H1 (cell line): ENCODE measurements around the gene WDR37. TPM values are rescaled to one million over a fixed set of nuclear protein-coding genes. Genes with fewer than 3 reads are reported as not detected.
A peak's percentile ranks its signal among the peaks of the same experiment; 100 is the strongest.

Experiments used
- CTCF ChIA-PET: fragments of 300-600 bp; sonication (Branson Sonifier 250); formaldehyde crosslinking; loops from one replicate; lab custom pipeline; 2021; ENCODE audit not compliant: partially characterized antibody; lab: Charles Lee
- POLR2A ChIA-PET: fragments of 300-600 bp; sonication (Branson Sonifier 250); formaldehyde crosslinking; loops from one replicate; lab custom pipeline; 2021; ENCODE audit warnings: inconsistent platforms; ENCODE audit not compliant: partially characterized antibody; lab: Charles Lee
- DNase-seq, 2 experiments: peaks; one replicate each; pipeline versions ENCODE4 v3.0.0 to v3.0.0-alpha.2; 2010 to 2022; ENCODE audit warnings: low spot score in 2 of 2, low read depth in 1 of 2, mixed read lengths in 1 of 2
- FAIRE-seq: peaks from 2 replicates; lab custom pipeline; 2011; peaks lifted over from hg19 to GRCh38; lab: Jason Lieb, UNC
- H2AFZ ChIP-seq: 2 replicates; pipeline ENCODE4 v1.8.1; 2012; ENCODE audit warnings: low read length, inconsistent platforms
- H2AK5ac ChIP-seq: 2 replicates; pipeline ENCODE4 v1.6.1; 2013; ENCODE audit warnings: low read depth, low read length
- H2BK120ac ChIP-seq: replicated peaks from 2 replicates; pipeline ENCODE3; 2013; ENCODE audit warnings: low read depth, low read length, inconsistent platforms
- H2BK12ac ChIP-seq: 2 replicates; pipeline ENCODE4 v1.6.1; 2013; ENCODE audit warnings: low read depth, low read length
- H2BK15ac ChIP-seq: 2 replicates; pipeline ENCODE4 v1.6.1; 2013; ENCODE audit warnings: low read length
- H2BK20ac ChIP-seq: 2 replicates; pipeline ENCODE4 v1.6.1; 2013; ENCODE audit warnings: low read length
- H2BK5ac ChIP-seq: 2 replicates; pipeline ENCODE4 v1.6.1; 2013; ENCODE audit warnings: low read depth, low read length
- H3K14ac ChIP-seq: 2 replicates; pipeline ENCODE4 v1.6.1; 2013; ENCODE audit warnings: inconsistent platforms; ENCODE audit not compliant: insufficient read length
- H3K18ac ChIP-seq: 2 replicates; pipeline ENCODE4 v1.6.1; 2013; ENCODE audit warnings: low read length; ENCODE audit errors: extremely low read depth
- H3K23ac ChIP-seq: 2 replicates; pipeline ENCODE4 v1.6.1; 2013; ENCODE audit warnings: inconsistent platforms; ENCODE audit not compliant: insufficient read length
- H3K23me2 ChIP-seq: 2 replicates; pipeline ENCODE4 v1.6.1; 2013; ENCODE audit warnings: low read depth, low read length
- H3K27ac ChIP-seq: 2 replicates; pipeline ENCODE4 v1.6.1; 2011; ENCODE audit warnings: low read depth, low read length, inconsistent platforms
- H3K27me3 ChIP-seq, 4 experiments: replicated peaks in 1 of 4; 1 replicate in 1 of 4; 2 replicates in 3 of 4; pipeline versions ENCODE4 v1.6.1 to v1.8.1; 2011 to 2013; ENCODE audit warnings: low read length in 3 of 4, mild to moderate bottlenecking in 3 of 4, inconsistent platforms in 2 of 4, mixed read lengths in 2 of 4, moderate library complexity in 1 of 4; ENCODE audit not compliant: control insufficient read depth in 3 of 4, insufficient read depth in 3 of 4; ENCODE audit errors: extremely low read depth in 1 of 4
- H3K36me3 ChIP-seq, 4 experiments: 2 replicates each; pipeline versions ENCODE4 v1.6.1 to v1.8.1; 2011 to 2013; ENCODE audit warnings: mild to moderate bottlenecking in 4 of 4, low read length in 3 of 4, moderate library complexity in 2 of 4, control low read depth in 1 of 4, inconsistent platforms in 1 of 4; ENCODE audit not compliant: insufficient read depth in 4 of 4, control insufficient read depth in 2 of 4
- H3K4ac ChIP-seq: replicated peaks from 2 replicates; pipeline ENCODE3; 2013; ENCODE audit warnings: low read length, low read depth, mixed read lengths, inconsistent platforms; ENCODE audit not compliant: insufficient read length
- H3K4me1 ChIP-seq, 4 experiments: replicated peaks in 1 of 4; 1 replicate in 1 of 4; 2 replicates in 3 of 4; pipeline versions ENCODE4 v1.6.1 to v1.8.1; 2011 to 2013; ENCODE audit warnings: low read length in 3 of 4, inconsistent platforms in 2 of 4, mixed read lengths in 1 of 4; ENCODE audit not compliant: insufficient read depth in 4 of 4, control insufficient read depth in 3 of 4
- H3K4me2 ChIP-seq, 2 experiments: 2 replicates each; pipeline versions ENCODE4 v1.6.1 to v1.8.1; 2011 to 2013; ENCODE audit warnings: low read depth in 2 of 2, low read length in 2 of 2, control low read depth in 1 of 2, inconsistent platforms in 1 of 2, mild to moderate bottlenecking in 1 of 2; ENCODE audit not compliant: insufficient read depth in 1 of 2
- H3K4me3 ChIP-seq, 4 experiments: fragments of 200-600, 300-600 bp in 1 of 4; sonication (generic), shearing (Covaris generic), sonication (Bioruptor Twin) in 1 of 4; 2 replicates each; pipeline versions ENCODE4 v1.5.1 to v1.8.1; 2011 to 2016; ENCODE audit warnings: low read length in 4 of 4, low read depth in 3 of 4, control low read depth in 2 of 4, inconsistent platforms in 2 of 4, mild to moderate bottlenecking in 2 of 4, mixed read lengths in 1 of 4, moderate library complexity in 1 of 4; ENCODE audit not compliant: insufficient read depth in 2 of 4; ENCODE audit errors: extremely low read depth in 1 of 4
- H3K56ac ChIP-seq: replicated peaks from 2 replicates; pipeline ENCODE3; 2013; ENCODE audit warnings: low read depth, mild to moderate bottlenecking, mixed read lengths, low read length, inconsistent platforms; ENCODE audit not compliant: insufficient read length
- H3K79me1 ChIP-seq: 2 replicates; pipeline ENCODE4 v1.6.1; 2013; ENCODE audit warnings: low read depth, low read length, control low read depth
- H3K79me2 ChIP-seq, 2 experiments: 2 replicates each; pipeline versions ENCODE4 v1.6.1 to v1.8.1; 2012 to 2013; ENCODE audit warnings: low read length in 2 of 2, mild to moderate bottlenecking in 2 of 2, inconsistent platforms in 1 of 2; ENCODE audit not compliant: insufficient read depth in 2 of 2, control insufficient read depth in 1 of 2
- H3K9ac ChIP-seq, 4 experiments: replicated peaks in 1 of 4; 1 replicate in 1 of 4; 2 replicates in 3 of 4; pipeline versions ENCODE4 v1.6.1 to v1.8.1; 2011 to 2013; ENCODE audit warnings: low read depth in 3 of 4, low read length in 3 of 4, control low read depth in 2 of 4, mild to moderate bottlenecking in 2 of 4, moderate library complexity in 2 of 4, inconsistent platforms in 1 of 4; ENCODE audit errors: extremely low read depth in 1 of 4
- H3K9me3 ChIP-seq, 2 experiments: 2 replicates each; pipeline versions ENCODE4 v1.6.1 to v1.8.1; 2012 to 2013; ENCODE audit warnings: mild to moderate bottlenecking in 2 of 2, moderate library complexity in 2 of 2, control low read depth in 1 of 2, inconsistent platforms in 1 of 2, low read depth in 1 of 2, low read length in 1 of 2, mixed read lengths in 1 of 2; ENCODE audit not compliant: insufficient read depth in 2 of 2
- H4K20me1 ChIP-seq, 2 experiments: replicated peaks in 1 of 2; 2 replicates each; pipeline versions ENCODE3 to v1.8.1; 2011 to 2013; ENCODE audit warnings: inconsistent platforms in 2 of 2, low read length in 2 of 2, mild to moderate bottlenecking in 1 of 2; ENCODE audit not compliant: insufficient read depth in 2 of 2, control insufficient read depth in 1 of 2
- H4K5ac ChIP-seq: 2 replicates; pipeline ENCODE4 v1.6.1; 2013; ENCODE audit warnings: low read length, low read depth, mixed read lengths, inconsistent platforms; ENCODE audit not compliant: insufficient read length
- H4K8ac ChIP-seq: 2 replicates; pipeline ENCODE4 v1.8.0; 2013; ENCODE audit warnings: mild to moderate bottlenecking, moderate library complexity, low read length, inconsistent platforms; ENCODE audit not compliant: insufficient read depth; ENCODE audit errors: extremely low read depth
- H4K91ac ChIP-seq: replicated peaks from 2 replicates; pipeline ENCODE3; 2013; ENCODE audit warnings: low read length, mixed read lengths, inconsistent platforms; ENCODE audit not compliant: insufficient read length
- ASH2L ChIP-seq: fragments of 200-600, 300-600 bp; sonication (generic); IDR thresholded peaks from one replicate; pipeline ENCODE4 v1.7.1; 2017; ENCODE audit warnings: low read length
- CHD1 ChIP-seq: IDR thresholded peaks from 2 replicates; pipeline ENCODE4 v1.6.1; 2012; ENCODE audit warnings: low read depth, low read length, improper control_type of control experiment
- CREB1 ChIP-seq: IDR thresholded peaks from 2 replicates; pipeline ENCODE4 v1.6.1; 2012; ENCODE audit warnings: inconsistent platforms
- CTBP2 ChIP-seq: IDR thresholded peaks from 2 replicates; pipeline ENCODE4 v1.7.0; 2011; ENCODE audit warnings: borderline replicate concordance, mild to moderate bottlenecking, moderate library complexity, mixed read lengths, low read length; ENCODE audit not compliant: insufficient read depth, insufficient read length
- CTCF ChIP-seq, 3 experiments: IDR thresholded peaks; 1 replicate in 2 of 3; 2 replicates in 1 of 3; pipeline versions ENCODE4 v1.5.1 to v1.6.1; 2011; ENCODE audit warnings: low read length in 3 of 3, mild to moderate bottlenecking in 3 of 3, inconsistent platforms in 2 of 3, low read depth in 1 of 3, moderate library complexity in 1 of 3; ENCODE audit not compliant: insufficient read depth in 1 of 3; ENCODE audit errors: control extremely low read depth in 1 of 3
- GABPA ChIP-seq: IDR thresholded peaks from 2 replicates; pipeline ENCODE4 v1.6.1; 2011; ENCODE audit warnings: mild to moderate bottlenecking, low read length, moderate library complexity, borderline replicate concordance; ENCODE audit not compliant: insufficient read depth
- GTF2F1 ChIP-seq: IDR thresholded peaks from 2 replicates; pipeline ENCODE4 v1.6.1; 2012; ENCODE audit warnings: low read depth, low read length, improper control_type of control experiment, borderline replicate concordance
- JUN ChIP-seq: IDR thresholded peaks from 2 replicates; pipeline ENCODE4 v1.6.1; 2011; ENCODE audit warnings: low read depth, mild to moderate bottlenecking, improper control_type of control experiment, low read length
- MAFK ChIP-seq: IDR thresholded peaks from 2 replicates; pipeline ENCODE4 v1.6.1; 2012; ENCODE audit warnings: low read depth, mild to moderate bottlenecking, improper control_type of control experiment, low read length
- SAP30 ChIP-seq: fragments of 300-600 bp; sonication (generic); IDR thresholded peaks from 2 replicates; pipeline ENCODE4 v1.7.1; 2012; ENCODE audit warnings: low read length, moderate library complexity, mild to moderate bottlenecking, inconsistent platforms; ENCODE audit not compliant: insufficient read depth, insufficient replicate concordance
- SUZ12 ChIP-seq: fragments of 200-600 bp; sonication (generic); IDR thresholded peaks from 2 replicates; pipeline ENCODE4 v1.6.1; 2012; ENCODE audit warnings: mild to moderate bottlenecking, inconsistent platforms, low read length, moderate library complexity, mixed read lengths
- WGBS, 2 experiments: shearing (Covaris generic) in 1 of 2; methylation state at CpG; one replicate each; pipeline versions ENCODE4 v1.1.6 to v1.1.7; 2013 to 2015; ENCODE audit warnings: low lambda C conversion rate in 2 of 2, mixed read lengths in 2 of 2, inconsistent platforms in 1 of 2, low coverage in 1 of 2, missing lambda C conversion rate in 1 of 2; ENCODE audit not compliant: insufficient replicate concordance in 2 of 2, insufficient coverage in 1 of 2, insufficient read length in 1 of 2; ENCODE audit errors: extremely low coverage in 1 of 2, missing lambda C conversion rate in 1 of 2; 5-methylcytosine and 5-hydroxymethylcytosine counted together
- polyA plus RNA-seq, 7 experiments: library from polyadenylated mRNA; depleted of rRNA in 3 of 7; stranded (reverse) in 5 of 7; unstranded in 2 of 7; fragments of >200 nt in 5 of 7; fragments of 200-250 nt in 2 of 7; gene quantifications; 1 replicate in 5 of 7; 2 replicates in 1 of 7; 4 replicates in 1 of 7; pipeline versions ENCODE4 v1.2.1 to v1.2.3, GENCODE V29; 2011 to 2013; ENCODE audit warnings: missing spikeins in 2 of 7, mixed read lengths in 2 of 7
- total RNA-seq: library from RNA; stranded (reverse); fragmentation: NEBNext Ultra II Directional; extraction: Animal tissue kit (Norgen Biotek cat#: 25700); gene quantifications from 2 replicates; pipeline ENCODE4 v1.2.1, GENCODE V29; 2021

WDR37 gene
- total and polyA plus RNA-seq, 2 of the 8 experiments (the other 6 are each of a cell fraction or from before 2014, with no cell fraction given) = 9.6 to 12.0 TPM

- Histone ChIP-seq H3K4me2 (peak overlapping the region; percentile 44 to 85; a peak in 3 of 4 replicates), H2BK15ac (no peak overlapping the region), H2AFZ (no peak overlapping the region), H3K79me2 (peaks cover 10 to 87% of the 10 kb centered on the region in 2 experiments; a peak in 3 of 4 replicates), H3K18ac (no peak overlapping the region), H4K8ac (no peak overlapping the region), H3K4me1 (peaks cover 0 to 9% (median 3%) of the 10 kb centered on the region in 4 experiments; a peak in 3 of 7 replicates), H2BK120ac (no peak overlapping the region), H2BK20ac (no peak overlapping the region), H3K23me2 (no peaks in the 10 kb centered on the region; the same call in 1 of the 2 replicates), H4K5ac (no peak overlapping the region), H3K23ac (no peak overlapping the region), H2BK5ac (no peak overlapping the region), H3K27ac (no peak overlapping the region), H3K9me3 (no peaks in the 10 kb centered on the region), H4K91ac (no peak overlapping the region), H3K14ac (no peak overlapping the region), H4K20me1 (peaks cover 3 to 8% of the 10 kb centered on the region in 2 experiments), H3K4ac (no peak overlapping the region), H3K79me1 (peaks cover 3% of the 10 kb centered on the region; the same call in 1 of the 2 replicates), H3K4me3 (peak overlapping the region in 2 of 4 experiments; percentile 7 to 97; a peak in 3 of 8 replicates), H3K56ac (no peak overlapping the region), H3K36me3 (peaks cover 0 to 24% (median 2%) of the 10 kb centered on the region in 4 experiments; a peak in 3 of 8 replicates), H2AK5ac (no peak overlapping the region), H3K27me3 (no peaks in the 10 kb centered on the region), H2BK12ac (no peak overlapping the region), H3K9ac (no peak overlapping the region)
- no peak for FAIRE-seq
- DNase-seq = no peak
- 95% methylated on average over 6 of the region's 6 CpGs; no CpG with 5 or more reads in 1 of the 2 experiments for WGBS, 2 experiments
- ChIA-PET CTCF (interaction anchor here (0.6 to 2.6 kb wide), 2 partner anchors 19 to 54 kb away, joined by 3 to 15 read pairs; no protein-coding TSS in a partner anchor), POLR2A (interaction anchor here (1.8 kb wide), 1 partner anchor 35 kb away, joined by 8 read pairs; no protein-coding TSS in a partner anchor)
- no peak for TF ChIP-seq CREB1
- TF ChIP-seq SAP30 = no peak
- no peak for TF ChIP-seq ASH2L
- TF ChIP-seq SUZ12 = no peak
- TF ChIP-seq JUN = no peak
- no peak for TF ChIP-seq GABPA
- no peak for TF ChIP-seq CTBP2
- TF ChIP-seq MAFK = no peak
- TF ChIP-seq CHD1 = no peak
- TF ChIP-seq CTCF (IDR thresholded peaks at IDR 0.05; ENCODE audit: control extremely low read depth in 1 of 3, insufficient read depth in 1 of 3, low read depth in 1 of 3, low read length in 3 of 3) = no peak
- no peak for TF ChIP-seq GTF2F1
Measured at GRCh38 chr10:1054684-1055083, 1.5 kb upstream of the WDR37 start.
